Esophagus squamous epithelium (tissue), 5 donors: ENCODE results near the gene SLIT2. TPM values are rescaled to one million over a fixed set of nuclear protein-coding genes. Genes with fewer than 3 reads are reported as not detected.

Experiments
- DNase-seq: peaks from one replicate; lab custom pipeline; 2025; lab: John Stamatoyannopoulos, UW
- H3K27ac ChIP-seq, 4 donors: fragments of 200-600 bp; sonication (generic); one replicate each; pipeline ENCODE4 v1.5.1; 2016 to 2019; ENCODE audit warnings: mild to moderate bottlenecking in 1 of 4
- H3K27me3 ChIP-seq, 4 donors: fragments of 200-600 bp; sonication (generic); 1 replicate in 3 of 4; 2 replicates in 1 of 4; pipeline versions ENCODE4 v1.5.1 to v1.6.0; 2017 to 2021; ENCODE audit warnings: antibody characterized with exemption in 1 of 4
- H3K36me3 ChIP-seq, 3 donors: fragments of 200-600 bp; sonication (generic); one replicate each; pipeline ENCODE4 v1.5.1; 2016 to 2019
- H3K4me1 ChIP-seq, 3 donors: fragments of 200-600 bp; sonication (generic); one replicate each; pipeline ENCODE4 v1.5.1; 2017 to 2019
- H3K4me3 ChIP-seq, 4 donors: fragments of 200-600 bp; sonication (generic); 1 replicate in 3 of 4; 2 replicates in 1 of 4; pipeline ENCODE4 v1.5.1; 2016 to 2019; ENCODE audit warnings: mild to moderate bottlenecking in 2 of 4, moderate library complexity in 1 of 4
- H3K9me3 ChIP-seq, 3 donors: fragments of 200-600 bp; sonication (generic); one replicate each; pipeline ENCODE4 v1.5.1; 2016 to 2019
- POLR2A ChIP-seq, 4 donors: fragments of 450-650 bp; IDR thresholded peaks; one replicate each; pipeline ENCODE4 v1.6.1; 2017; ENCODE audit warnings: antibody characterized with exemption in 4 of 4, mild to moderate bottlenecking in 4 of 4, moderate library complexity in 3 of 4
- WGBS, 2 donors: methylation state at CpG; one replicate each; pipeline ENCODE4 v1.1.5; 2018; 5-methylcytosine and 5-hydroxymethylcytosine counted together
- intact Hi-C: fragments of 100-400 bp; cut with DNase I; formaldehyde crosslinking; loops from one replicate; pipeline ENCODE4 v1.15.0; 2022
- total RNA-seq, 4 donors: library from RNA; depleted of rRNA; stranded (reverse); fragments of >200 nt; gene quantifications; one replicate each; pipeline ENCODE4 v1.1.0, GENCODE V29; 2016
- TF ChIP-seq, protein P1 (sequence below), 6 experiments: fragments of 450-650 bp in 4 of 6; fragments of 200-600 bp in 2 of 6; sonication (generic) in 2 of 6; IDR thresholded peaks; one replicate each; pipeline ENCODE4 v1.5.1; 2016 to 2019; ENCODE audit warnings: antibody characterized with exemption in 6 of 6, mild to moderate bottlenecking in 4 of 6, moderate library complexity in 4 of 6
- donor health status: DM: yes; HTN: yes; CAD: no.

The SLIT2 gene
- total RNA-seq, 4 donors from 2014 or later: 2.4 to 16.0 (median 4.7) TPM

DNA sequence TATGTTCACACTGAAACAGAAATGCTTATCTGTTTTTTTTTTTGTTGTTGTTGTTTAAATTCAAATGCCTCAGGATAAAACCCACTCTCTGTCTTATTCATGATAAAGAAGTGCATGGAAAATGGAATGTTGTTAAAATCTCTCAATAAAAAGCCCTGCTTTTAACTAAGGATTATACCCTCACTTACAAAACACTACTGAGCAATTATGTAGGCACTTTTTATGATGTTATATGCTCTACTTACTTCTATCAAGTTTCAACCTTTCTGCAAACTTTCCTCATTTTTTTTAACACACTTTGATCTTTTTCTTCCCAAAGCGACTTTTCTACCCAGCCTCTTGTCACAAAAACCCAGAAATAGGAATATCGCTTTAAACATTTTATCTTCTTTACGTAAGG lies 26.5 kb downstream of the SLIT2 start:
- no peaks in the 10 kb centered on the region for H3K27me3 ChIP-seq
- DNase-seq: no peak
- TF ChIP-seq, protein P1, sequence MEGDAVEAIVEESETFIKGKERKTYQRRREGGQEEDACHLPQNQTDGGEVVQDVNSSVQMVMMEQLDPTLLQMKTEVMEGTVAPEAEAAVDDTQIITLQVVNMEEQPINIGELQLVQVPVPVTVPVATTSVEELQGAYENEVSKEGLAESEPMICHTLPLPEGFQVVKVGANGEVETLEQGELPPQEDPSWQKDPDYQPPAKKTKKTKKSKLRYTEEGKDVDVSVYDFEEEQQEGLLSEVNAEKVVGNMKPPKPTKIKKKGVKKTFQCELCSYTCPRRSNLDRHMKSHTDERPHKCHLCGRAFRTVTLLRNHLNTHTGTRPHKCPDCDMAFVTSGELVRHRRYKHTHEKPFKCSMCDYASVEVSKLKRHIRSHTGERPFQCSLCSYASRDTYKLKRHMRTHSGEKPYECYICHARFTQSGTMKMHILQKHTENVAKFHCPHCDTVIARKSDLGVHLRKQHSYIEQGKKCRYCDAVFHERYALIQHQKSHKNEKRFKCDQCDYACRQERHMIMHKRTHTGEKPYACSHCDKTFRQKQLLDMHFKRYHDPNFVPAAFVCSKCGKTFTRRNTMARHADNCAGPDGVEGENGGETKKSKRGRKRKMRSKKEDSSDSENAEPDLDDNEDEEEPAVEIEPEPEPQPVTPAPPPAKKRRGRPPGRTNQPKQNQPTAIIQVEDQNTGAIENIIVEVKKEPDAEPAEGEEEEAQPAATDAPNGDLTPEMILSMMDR (IDR thresholded peaks at IDR 0.05): no peak
- no peak for TF ChIP-seq POLR2A (IDR thresholded peaks at IDR 0.05)
- H3K4me3 ChIP-seq: no peak overlapping the region
- no peaks in the 10 kb centered on the region for H3K4me1 ChIP-seq
- intact Hi-C loops: no loop called here
- H3K36me3 ChIP-seq: no peaks in the 10 kb centered on the region
- WGBS, 2 donors: 91 to 93% methylated on average over 3 of the region's 3 CpGs
- no peak overlapping the region for H3K27ac ChIP-seq
- H3K9me3 ChIP-seq: no peaks in the 10 kb centered on the region

DNA sequence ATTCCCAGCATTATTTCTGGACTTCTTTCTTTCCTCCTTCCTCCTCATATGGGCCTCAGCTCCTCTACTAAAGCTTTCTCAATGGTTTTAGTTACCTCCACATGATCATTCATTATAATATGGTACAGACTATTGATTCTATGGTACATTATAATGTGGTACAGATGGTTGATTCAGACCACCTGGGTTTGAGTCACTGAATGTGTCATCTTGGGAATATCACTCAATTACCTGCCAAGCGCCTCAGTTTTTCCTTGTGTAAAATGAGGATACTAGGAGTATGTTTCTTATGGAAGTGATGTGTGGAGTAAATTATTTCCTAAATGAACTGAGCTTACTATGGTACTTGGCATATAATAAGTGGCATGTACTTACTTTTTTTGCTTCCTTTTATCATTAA lies 27.7 kb downstream of the SLIT2 start:
- DNase-seq: no peak
- 81 to 95% methylated on average over 1 of the region's 1 CpG for WGBS, 2 donors
- no peaks in the 10 kb centered on the region for H3K36me3 ChIP-seq

GRCh38 chr4:20281453-20281852 lies 29.7 kb downstream of the SLIT2 start:
- Histone ChIP-seq H3K27ac (no peak overlapping the region), H3K36me3 (no peaks in the 10 kb centered on the region), H3K4me1 (no peaks in the 10 kb centered on the region), H3K27me3 (no peaks in the 10 kb centered on the region), H3K4me3 (no peak overlapping the region), H3K9me3 (no peaks in the 10 kb centered on the region)
- intact Hi-C loops: no loop called here
- 49 to 62% methylated on average over 2 of the region's 2 CpGs for WGBS, 2 donors
- no peak for DNase-seq
- TF ChIP-seq, protein P1 (IDR thresholded peaks at IDR 0.05): no peak
- no peak for TF ChIP-seq POLR2A (IDR thresholded peaks at IDR 0.05)

More for the DNA sequence above, 27.7 kb downstream of the SLIT2 start:
- Histone ChIP-seq H3K27me3 (no peaks in the 10 kb centered on the region), H3K27ac (no peak overlapping the region), H3K4me1 (no peaks in the 10 kb centered on the region), H3K9me3 (no peaks in the 10 kb centered on the region), H3K4me3 (no peak overlapping the region)
- no peak for TF ChIP-seq POLR2A (IDR thresholded peaks at IDR 0.05)
- TF ChIP-seq, protein P1 (IDR thresholded peaks at IDR 0.05): no peak
- intact Hi-C loops: no loop called here

GRCh38 chr4:20283039-20283438 lies 31.3 kb downstream of the SLIT2 start:
- Histone ChIP-seq H3K9me3 (no peaks in the 10 kb centered on the region), H3K4me3 (no peak overlapping the region), H3K27ac (no peak overlapping the region), H3K36me3 (no peaks in the 10 kb centered on the region), H3K4me1 (peaks cover 0 to 2% (median 0%) of the 10 kb centered on the region in 3 donors), H3K27me3 (no peaks in the 10 kb centered on the region)
- TF ChIP-seq POLR2A (IDR thresholded peaks at IDR 0.05): no peak
- TF ChIP-seq, protein P1 (IDR thresholded peaks at IDR 0.05): no peak
- intact Hi-C loops: no loop called here
- no peak for DNase-seq
- WGBS, 2 donors: 76 to 96% methylated on average over 4 of the region's 4 CpGs

- H3K27ac ChIP-seq: no peak overlapping the region
- no peak overlapping the region for H3K4me3 ChIP-seq
- TF ChIP-seq, protein P1 (IDR thresholded peaks at IDR 0.05): no peak
- TF ChIP-seq POLR2A (IDR thresholded peaks at IDR 0.05): no peak
- no peak for DNase-seq
- H3K27me3 ChIP-seq: no peaks in the 10 kb centered on the region
- intact Hi-C loops: no loop called here
- no peaks in the 10 kb centered on the region for H3K36me3 ChIP-seq
- 62 to 82% methylated on average over 1 of the region's 1 CpG for WGBS, 2 donors
- peaks cover 0 to 21% (median 0%) of the 10 kb centered on the region in 3 donors for H3K4me1 ChIP-seq
- no peaks in the 10 kb centered on the region for H3K9me3 ChIP-seq
Measured at GRCh38 chr4:20284990-20285389, 33.3 kb downstream of the SLIT2 start.
